Kidney epithelial cell (primary cell): ENCODE data around the gene MAPK10. TPM values are rescaled to one million over a fixed set of nuclear protein-coding genes. Genes with fewer than 3 reads are reported as not detected.
"Not testable (repeated sequence)": the region's sequence is repeated elsewhere in the genome, so short reads cannot be mapped to it uniquely, and the experiment has no call there.

Experiments used
- DNase-seq: peaks from one replicate; pipeline ENCODE4 v3.0.0-alpha.2; 2010; ENCODE audit warnings: low read depth
- H3K27me3 ChIP-seq: 2 replicates; pipeline ENCODE4 v1.6.0; 2011; ENCODE audit warnings: low read length; ENCODE audit not compliant: control insufficient read depth, insufficient read depth
- H3K36me3 ChIP-seq: 2 replicates; pipeline ENCODE4 v1.5.1; 2011; ENCODE audit warnings: low read length; ENCODE audit not compliant: control insufficient read depth, insufficient read depth
- H3K4me3 ChIP-seq: 2 replicates; pipeline ENCODE4 v1.5.1; 2011; ENCODE audit warnings: low read depth, mild to moderate bottlenecking, control low read depth, low read length
- CTCF ChIP-seq: IDR thresholded peaks from 2 replicates; pipeline ENCODE4 v1.5.1; 2011; ENCODE audit warnings: mild to moderate bottlenecking, moderate library complexity, low read length, control low read depth, inconsistent platforms; ENCODE audit not compliant: insufficient read depth, poor library complexity, severe bottlenecking
- total RNA-seq: library from RNA; depleted of rRNA; stranded (reverse); fragments of >200 nt; gene quantifications from 2 replicates; pipeline ENCODE4 v1.2.3, GENCODE V29; 2015

The MAPK10 gene
- total RNA-seq, 1 donor from 2014 or later = 2.7 TPM

GRCh38 chr4:85965529-85965928 is 394.3 kb downstream of the MAPK10 start:
- H3K36me3 ChIP-seq = no peaks in the 10 kb centered on the region
- no peak for TF ChIP-seq CTCF
- no peaks in the 10 kb centered on the region for H3K27me3 ChIP-seq
- DNase-seq = no peak
- H3K4me3 ChIP-seq = no peak overlapping the region

GRCh38 chr4:85965017-85965416 is 394.8 kb downstream of the MAPK10 start:
- H3K27me3 ChIP-seq, H3K36me3 ChIP-seq, H3K4me3 ChIP-seq, DNase-seq: not testable (repeated sequence)

GRCh38 chr4:85964298-85964697 is 395.6 kb downstream of the MAPK10 start:
- DNase-seq = no peak
- H3K27me3 ChIP-seq = no peaks in the 10 kb centered on the region
- no peak overlapping the region for H3K4me3 ChIP-seq
- peak; percentile 32 for TF ChIP-seq CTCF
- H3K36me3 ChIP-seq = no peaks in the 10 kb centered on the region

- DNase-seq = no peak
- no peaks in the 10 kb centered on the region for H3K27me3 ChIP-seq
- H3K4me3 ChIP-seq = no peak overlapping the region
- no peak for TF ChIP-seq CTCF
- H3K36me3 ChIP-seq = no peaks in the 10 kb centered on the region
These were observed 396.6 kb downstream of the MAPK10 start for GRCh38 chr4:85963231-85963630.

- no peak for TF ChIP-seq CTCF
- H3K4me3 ChIP-seq = no peak overlapping the region
- no peaks in the 10 kb centered on the region for H3K36me3 ChIP-seq
- DNase-seq = no peak
- H3K27me3 ChIP-seq = no peaks in the 10 kb centered on the region
These were observed 398.0 kb downstream of the MAPK10 start for GRCh38 chr4:85961887-85962286.

GRCh38 chr4:85956293-85956945 is 403.4 kb downstream of the MAPK10 start:
- TF ChIP-seq CTCF = no peak
- no peak for DNase-seq
- no peak overlapping the region for H3K4me3 ChIP-seq
- no peaks in the 10 kb centered on the region for H3K36me3 ChIP-seq
- no peaks in the 10 kb centered on the region for H3K27me3 ChIP-seq
